ENCODE measurements around the gene NBEAL1. TPM values are rescaled to one million over a fixed set of nuclear protein-coding genes. Genes with fewer than 3 reads are reported as not detected.
"Not testable (repeated sequence)": the region's sequence is repeated elsewhere in the genome, so short reads cannot be mapped to it uniquely, and the experiment has no call there.

The NBEAL1 gene
- 11.1 and 11.7 TPM in 2 replicates for polyA plus RNA-seq (2011; rRNA removed)
- 24.3 and 65.4 TPM in 2 replicates for polyA minus RNA-seq (2011; rRNA and poly(A)+ RNA removed)

- TF ChIP-seq CTCF (IDR thresholded peaks at IDR 0.05; ENCODE audit: low read depth, low read length): no peak
- POLR2A ChIA-PET: interaction anchor here (0.6 to 1.0 kb wide), 2 partner anchors 17 to 900 kb away, joined by 3 to 5 read pairs; no protein-coding TSS in a partner anchor
- peaks cover 3% of the 10 kb centered on the region; the same call in 1 of the 2 replicates for H3K9me3 ChIP-seq (ENCODE audit: control insufficient read depth, insufficient read depth, low read length)
- H3K27ac ChIP-seq (ENCODE audit: low read depth, low read length): peak within 1 kb of the TSS; percentile 93
- CTCF ChIA-PET: no interaction called here
- no peaks in the 10 kb centered on the region for H3K27me3 ChIP-seq (ENCODE audit: control insufficient read depth, insufficient read depth, low read length)
- H3K4me3 ChIP-seq (ENCODE audit: low read depth, low read length): peak within 1 kb of the TSS; percentile 97
- peak; percentile 99 for DNase-seq (ENCODE audit: low read depth, low spot score)
Measured at GRCh38 chr2:203014456-203015199, at the start of gene NBEAL1. Gene NBEAL1, plus strand, starts transcription at chr2:203014875. Its CDS starts 1,510 bp downstream, at chr2:203016385.

- CTCF ChIA-PET: no interaction called here
- peak; percentile 15 for DNase-seq (ENCODE audit: low read depth, low spot score)
- Histone ChIP-seq H3K9me3 (ENCODE audit: control insufficient read depth, insufficient read depth, low read length) (no peaks in the 10 kb centered on the region), H3K27ac (ENCODE audit: low read depth, low read length) (no peak overlapping the region), H3K27me3 (ENCODE audit: control insufficient read depth, insufficient read depth, low read length) (no peaks in the 10 kb centered on the region), H3K4me3 (ENCODE audit: low read depth, low read length) (no peak overlapping the region)
- POLR2A ChIA-PET: no interaction called here
- no peak for TF ChIP-seq CTCF (IDR thresholded peaks at IDR 0.05; ENCODE audit: low read depth, low read length)
Measured at GRCh38 chr2:202965810-202966460, 48.7 kb upstream of the NBEAL1 start.

- CTCF ChIA-PET: interaction anchor here (0.9 kb wide), 1 partner anchor 37 kb away, joined by 3 read pairs; no protein-coding TSS in a partner anchor
- H3K27ac ChIP-seq (ENCODE audit: low read depth, low read length); H3K4me3 ChIP-seq (ENCODE audit: low read depth, low read length); POLR2A ChIA-PET; H3K9me3 ChIP-seq (ENCODE audit: control insufficient read depth, insufficient read depth, low read length); DNase-seq (ENCODE audit: low read depth, low spot score); H3K27me3 ChIP-seq (ENCODE audit: control insufficient read depth, insufficient read depth, low read length): not testable (repeated sequence)
Measured at GRCh38 chr2:202969404-202969803, 45.3 kb upstream of the NBEAL1 start.

GRCh38 chr2:202976809-202977208 is 37.9 kb upstream of the NBEAL1 start:
- no peaks in the 10 kb centered on the region for H3K9me3 ChIP-seq (ENCODE audit: control insufficient read depth, insufficient read depth, low read length)
- no peak for TF ChIP-seq CTCF (IDR thresholded peaks at IDR 0.05; ENCODE audit: low read depth, low read length)
- POLR2A ChIA-PET: no interaction called here
- CTCF ChIA-PET: no interaction called here
- H3K4me3 ChIP-seq (ENCODE audit: low read depth, low read length): no peak overlapping the region
- no peaks in the 10 kb centered on the region for H3K27me3 ChIP-seq (ENCODE audit: control insufficient read depth, insufficient read depth, low read length)
- DNase-seq (ENCODE audit: low read depth, low spot score): no peak
- H3K27ac ChIP-seq (ENCODE audit: low read depth, low read length): no peak overlapping the region

GRCh38 chr2:202982779-202983491 is 31.7 kb upstream of the NBEAL1 start:
- no peaks in the 10 kb centered on the region for H3K27me3 ChIP-seq (ENCODE audit: control insufficient read depth, insufficient read depth, low read length)
- no peak overlapping the region for H3K4me3 ChIP-seq (ENCODE audit: low read depth, low read length)
- no peak for DNase-seq (ENCODE audit: low read depth, low spot score)
- ChIA-PET POLR2A (no interaction called here), CTCF (no interaction called here)
- no peaks in the 10 kb centered on the region for H3K9me3 ChIP-seq (ENCODE audit: control insufficient read depth, insufficient read depth, low read length)
- TF ChIP-seq CTCF (IDR thresholded peaks at IDR 0.05; ENCODE audit: low read depth, low read length): no peak
- no peak overlapping the region for H3K27ac ChIP-seq (ENCODE audit: low read depth, low read length)

Measured in AG04450 (cell line).